T-cell (primary cell): ENCODE results near the gene SMCO4. TPM values are rescaled to one million over a fixed set of nuclear protein-coding genes. Genes with fewer than 3 reads are reported as not detected.

ENCODE experiments used
- ATAC-seq, 4 experiments: fragments of 200-7000 bp in 3 of 4; fragments of 150-1000 bp in 1 of 4; cut with Tn5 transposase; replicated peaks in 1 of 4; 1 replicate in 3 of 4; 2 replicates in 1 of 4; pipeline ENCODE4 v1.10.0; 2021; ENCODE audit warnings: moderate library complexity in 3 of 4, mild to moderate bottlenecking in 2 of 4, moderate number of reproducible peaks in 1 of 4
- CTCF ChIA-PET, 2 donors: fragments of 300-600 bp; sonication (Branson Sonifier 250); formaldehyde crosslinking; loops; one replicate each; lab custom pipeline; 2022; ENCODE audit warnings: antibody characterized with exemption in 2 of 2; lab: Charles Lee
- POLR2A ChIA-PET, 2 donors: fragments of 300-600 bp; sonication (Branson Sonifier 250); formaldehyde crosslinking; loops; one replicate each; lab custom pipeline; 2022; ENCODE audit warnings: antibody characterized with exemption in 2 of 2; lab: Charles Lee
- DNase-seq, 35 experiments: peaks; one replicate each; pipeline versions ENCODE4 v3.0.0 to v3.0.0-alpha.2; 2013 to 2023
- H3K27ac ChIP-seq: one replicate; pipeline ENCODE4 v1.5.1; 2013; ENCODE audit warnings: low read length
- H3K27me3 ChIP-seq, 2 experiments: replicated peaks in 1 of 2; 1 replicate in 1 of 2; 2 replicates in 1 of 2; pipeline versions ENCODE4 v1.6.1 to v1.7.0; 2013; ENCODE audit warnings: low read length in 1 of 2, mixed read lengths in 1 of 2; ENCODE audit not compliant: control insufficient read depth in 2 of 2, insufficient read depth in 2 of 2; ENCODE audit errors: extremely low read depth in 1 of 2
- H3K36me3 ChIP-seq, 2 donors: 1 replicate in 1 of 2; 2 replicates in 1 of 2; pipeline versions ENCODE4 v1.6.1 to v1.7.0; 2013; ENCODE audit warnings: low read length in 1 of 2; ENCODE audit not compliant: control insufficient read depth in 2 of 2, insufficient read depth in 1 of 2; ENCODE audit errors: extremely low read depth in 1 of 2
- H3K4me1 ChIP-seq, 2 experiments: 1 replicate in 1 of 2; 2 replicates in 1 of 2; pipeline versions ENCODE4 v1.6.1 to v1.7.0; 2013; ENCODE audit warnings: low read length in 2 of 2, mixed read lengths in 1 of 2; ENCODE audit not compliant: insufficient read depth in 2 of 2, control insufficient read depth in 1 of 2; ENCODE audit errors: extremely low read depth in 1 of 2
- H3K4me3 ChIP-seq, 2 donors: 1 replicate in 1 of 2; 2 replicates in 1 of 2; pipeline versions ENCODE4 v1.5.1 to v1.7.0; 2013; ENCODE audit warnings: mild to moderate bottlenecking in 2 of 2, low read length in 1 of 2, moderate library complexity in 1 of 2; ENCODE audit not compliant: control insufficient read depth in 1 of 2; ENCODE audit errors: extremely low read depth in 1 of 2
- H3K9me3 ChIP-seq: 2 replicates; pipeline ENCODE4 v1.7.0; 2013
- H3K27ac Mint-ChIP-seq, 2 donors: one replicate each; pipeline ENCODE4 v1.8.0; 2020 to 2021; ENCODE audit warnings: mild to moderate bottlenecking in 2 of 2, mixed read lengths in 2 of 2
- H3K27me3 Mint-ChIP-seq, 2 donors: one replicate each; pipeline ENCODE4 v1.8.0; 2021 to 2022; ENCODE audit warnings: mixed read lengths in 2 of 2
- H3K36me3 Mint-ChIP-seq: one replicate; pipeline ENCODE4 v1.8.0; 2021; ENCODE audit warnings: mixed read lengths
- H3K4me1 Mint-ChIP-seq, 3 donors: one replicate each; pipeline ENCODE4 v1.8.0; 2020 to 2022; ENCODE audit warnings: mixed read lengths in 3 of 3, mild to moderate bottlenecking in 1 of 3
- H3K4me3 Mint-ChIP-seq, 3 donors: one replicate each; pipeline ENCODE4 v1.8.0; 2020 to 2022; ENCODE audit warnings: mild to moderate bottlenecking in 3 of 3, mixed read lengths in 3 of 3, moderate library complexity in 3 of 3
- H3K9me3 Mint-ChIP-seq, 3 donors: one replicate each; pipeline ENCODE4 v1.8.0; 2020 to 2022; ENCODE audit warnings: mixed read lengths in 3 of 3
- WGBS: methylation state at CpG from one replicate; pipeline ENCODE4 v1.1.5; 2013; ENCODE audit warnings: missing lambda C conversion rate; ENCODE audit not compliant: insufficient coverage; 5-methylcytosine and 5-hydroxymethylcytosine counted together
- total RNA-seq, 35 experiments: library from RNA in 6 of 35; stranded (reverse) in 6 of 35; fragments of 120-200 nt in 1 of 35; gene quantifications; one replicate each; pipeline versions ENCODE4 v1.2.1 to v1.2.4 and lab custom pipeline; 2013 to 2026

The SMCO4 gene
- total RNA-seq, 5 donors from 2014 or later (not counting 1 experiment from before 2014, with no cell fraction given), result 2.2 to 6.5 (median 4.7) TPM; not detected in 1

DNA sequence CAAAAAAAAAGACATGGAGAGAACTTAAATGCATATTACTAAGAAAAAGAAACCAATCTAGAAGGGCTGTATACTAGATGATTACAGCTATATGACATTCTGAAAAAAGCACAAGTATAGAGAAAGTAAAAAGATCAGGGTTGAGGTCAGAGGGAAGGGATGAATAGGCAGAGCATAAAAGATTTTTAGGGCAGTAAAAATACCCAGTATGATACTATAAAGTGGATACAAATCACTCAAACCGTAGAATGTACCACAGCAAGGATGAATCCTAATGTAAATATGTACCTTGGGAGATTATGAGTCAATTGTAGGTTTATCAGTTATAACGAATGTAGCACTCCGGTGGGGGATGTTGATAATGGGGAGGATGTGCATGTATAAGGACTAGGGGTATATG, 29.4 kb upstream of the SMCO4 start:
- H3K27ac Mint-ChIP-seq, result no peak overlapping the region
- no peaks in the 10 kb centered on the region for H3K9me3 ChIP-seq
- H3K4me3 ChIP-seq, result no peak overlapping the region
- no peaks in the 10 kb centered on the region for H3K4me1 ChIP-seq
- H3K27me3 ChIP-seq, result peaks cover 0 to under 1% of the 10 kb centered on the region in 2 experiments
- CTCF ChIA-PET, result interaction anchor here in 1 of 2 donors (0.6 kb wide), 1 partner anchor 274 kb away, joined by 3 read pairs; no protein-coding TSS in a partner anchor
- no peak overlapping the region for H3K27ac ChIP-seq
- no peaks in the 10 kb centered on the region for H3K9me3 Mint-ChIP-seq
- H3K4me3 Mint-ChIP-seq, result no peak overlapping the region
- peaks cover 0 to 5% of the 10 kb centered on the region in 2 donors for H3K27me3 Mint-ChIP-seq
- POLR2A ChIA-PET, result no interaction called here
- DNase-seq (no peak), ATAC-seq (no peak)
- no CpG with 5 or more reads among the region's 3 CpGs for WGBS
- H3K4me1 Mint-ChIP-seq, result no peaks in the 10 kb centered on the region
- no peaks in the 10 kb centered on the region for H3K36me3 Mint-ChIP-seq
- H3K36me3 ChIP-seq, result no peaks in the 10 kb centered on the region

DNA sequence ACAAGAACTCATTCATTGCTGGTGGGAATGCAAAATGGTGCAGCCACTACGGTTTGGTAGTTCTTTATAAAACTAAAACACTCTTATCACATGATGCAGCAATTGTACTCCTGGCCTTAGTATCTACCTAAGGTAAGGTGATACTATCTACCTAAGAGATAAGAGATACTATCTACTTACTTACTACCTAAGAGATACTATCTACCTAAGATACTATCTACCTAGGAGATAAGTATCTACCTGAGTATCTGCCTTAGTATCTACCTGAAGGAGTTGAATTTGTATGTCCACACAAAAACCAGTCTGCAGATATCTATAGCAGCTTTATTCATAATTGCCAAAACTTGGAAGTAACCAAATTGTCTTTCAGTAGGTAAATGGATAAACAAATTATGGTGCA, 29.0 kb upstream of the SMCO4 start:
- ChIA-PET CTCF (interaction anchor here in 1 of 2 donors (0.6 kb wide), 1 partner anchor 274 kb away, joined by 3 read pairs; no protein-coding TSS in a partner anchor), POLR2A (no interaction called here)
- H3K36me3 ChIP-seq, result no peaks in the 10 kb centered on the region
- H3K27me3 ChIP-seq, result peaks cover 0 to 5% of the 10 kb centered on the region in 2 experiments
- no peaks in the 10 kb centered on the region for H3K9me3 ChIP-seq
- Mint-ChIP-seq H3K4me1 (no peaks in the 10 kb centered on the region), H3K36me3 (no peaks in the 10 kb centered on the region), H3K9me3 (no peaks in the 10 kb centered on the region), H3K27ac (no peak overlapping the region), H3K27me3 (peaks cover 0 to 5% of the 10 kb centered on the region in 2 donors), H3K4me3 (no peak overlapping the region)
- ATAC-seq, result no peak
- H3K4me1 ChIP-seq, result no peaks in the 10 kb centered on the region
- no CpG with 5 or more reads among the region's 1 CpG for WGBS
- H3K27ac ChIP-seq, result no peak overlapping the region
- no peak for DNase-seq
- H3K4me3 ChIP-seq, result no peak overlapping the region

DNA sequence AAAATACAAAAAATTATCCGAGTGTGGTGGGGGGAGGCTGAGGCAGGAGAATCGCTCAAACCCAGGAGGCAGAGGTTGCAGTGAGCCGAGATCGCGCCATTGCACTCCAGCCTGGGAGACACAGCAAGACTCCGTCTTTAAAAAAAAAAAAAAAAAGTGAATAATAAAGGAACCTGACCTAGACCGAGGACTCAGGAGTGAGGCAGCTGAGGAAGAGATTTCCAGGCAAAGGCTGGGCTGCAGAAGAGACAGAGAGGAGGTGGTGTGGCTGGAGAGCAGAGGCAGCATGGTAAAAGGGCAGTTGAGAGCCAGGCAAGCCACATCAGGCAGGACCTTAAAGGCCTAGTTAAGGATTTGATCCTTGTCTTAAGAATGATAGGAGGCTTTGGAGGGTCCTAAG, 28.4 kb upstream of the SMCO4 start:
- WGBS, result 90% methylated on average over 5 of the region's 7 CpGs
- no peak for DNase-seq
- ChIA-PET POLR2A (no interaction called here), CTCF (no interaction called here)
- no peak overlapping the region for H3K4me3 Mint-ChIP-seq
- no peak overlapping the region for H3K27ac Mint-ChIP-seq
- H3K36me3 Mint-ChIP-seq, result no peaks in the 10 kb centered on the region
- no peak for ATAC-seq
- peaks cover 2 to 8% of the 10 kb centered on the region in 2 donors for H3K27me3 Mint-ChIP-seq
- Histone ChIP-seq H3K4me3 (no peak overlapping the region), H3K4me1 (no peaks in the 10 kb centered on the region), H3K36me3 (no peaks in the 10 kb centered on the region), H3K9me3 (no peaks in the 10 kb centered on the region), H3K27me3 (peaks cover 0 to 6% of the 10 kb centered on the region in 2 experiments), H3K27ac (no peak overlapping the region)
- no peaks in the 10 kb centered on the region for H3K4me1 Mint-ChIP-seq
- H3K9me3 Mint-ChIP-seq, result no peaks in the 10 kb centered on the region

- POLR2A ChIA-PET, result no interaction called here
- no peaks in the 10 kb centered on the region for H3K36me3 Mint-ChIP-seq
- 84% methylated on average over 3 of the region's 5 CpGs for WGBS
These were observed 27.7 kb upstream of the SMCO4 start for GRCh38 chr11:93570759-93571413.

GRCh38 chr11:93569496-93569895, 26.3 kb upstream of the SMCO4 start:
- CTCF ChIA-PET, result no interaction called here
- H3K4me3 ChIP-seq, result no peak overlapping the region
- no peaks in the 10 kb centered on the region for H3K4me1 ChIP-seq
- H3K9me3 ChIP-seq, result no peaks in the 10 kb centered on the region
- Mint-ChIP-seq H3K9me3 (no peaks in the 10 kb centered on the region), H3K27ac (no peak overlapping the region), H3K36me3 (no peaks in the 10 kb centered on the region), H3K27me3 (peaks cover 3 to 6% of the 10 kb centered on the region in 2 donors), H3K4me1 (no peaks in the 10 kb centered on the region), H3K4me3 (no peak overlapping the region)
- POLR2A ChIA-PET, result no interaction called here
- peaks cover 0 to 6% of the 10 kb centered on the region in 2 experiments for H3K27me3 ChIP-seq
- no peak for ATAC-seq
- no peaks in the 10 kb centered on the region for H3K36me3 ChIP-seq
- DNase-seq, result no peak
- no peak overlapping the region for H3K27ac ChIP-seq

More at GRCh38 chr11:93570759-93571413, 27.7 kb upstream of the SMCO4 start:
- CTCF ChIA-PET, result interaction anchor here in 1 of 2 donors (0.6 kb wide), 1 partner anchor 943 kb away, joined by 8 read pairs; no protein-coding TSS in a partner anchor
- H3K27me3 ChIP-seq, result peaks cover 0 to 6% of the 10 kb centered on the region in 2 experiments
- Mint-ChIP-seq H3K4me3 (no peak overlapping the region), H3K27ac (no peak overlapping the region), H3K27me3 (peaks cover 2 to 7% of the 10 kb centered on the region in 2 donors), H3K4me1 (no peaks in the 10 kb centered on the region), H3K9me3 (no peaks in the 10 kb centered on the region)
- ATAC-seq (no peak), DNase-seq (no peak)
- H3K9me3 ChIP-seq, result no peaks in the 10 kb centered on the region
- H3K27ac ChIP-seq, result no peak overlapping the region
- no peaks in the 10 kb centered on the region for H3K36me3 ChIP-seq
- no peaks in the 10 kb centered on the region for H3K4me1 ChIP-seq
- H3K4me3 ChIP-seq, result no peak overlapping the region

DNA sequence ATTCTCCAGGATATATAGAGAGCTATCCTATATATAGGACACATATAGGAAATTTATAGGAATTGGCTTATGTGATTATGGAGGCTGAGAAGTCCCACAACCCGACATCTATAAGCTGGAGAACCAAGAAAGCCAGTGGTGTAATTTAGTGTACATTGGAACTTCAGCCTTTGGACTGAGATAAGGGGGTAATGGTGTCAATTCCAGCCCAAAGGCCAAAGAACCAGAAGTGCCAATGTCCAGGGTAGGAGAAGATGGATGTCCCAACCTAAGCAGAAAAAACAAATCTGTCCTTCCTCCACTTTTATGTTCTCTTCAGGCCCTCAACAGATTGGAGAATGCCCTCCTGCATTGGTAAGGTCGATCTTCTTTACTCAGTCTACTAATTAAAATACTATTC, 25.5 kb upstream of the SMCO4 start:
- Histone ChIP-seq H3K9me3 (no peaks in the 10 kb centered on the region), H3K4me1 (no peaks in the 10 kb centered on the region), H3K27me3 (peaks cover 0 to 6% of the 10 kb centered on the region in 2 experiments), H3K36me3 (no peaks in the 10 kb centered on the region), H3K27ac (no peak overlapping the region), H3K4me3 (no peak overlapping the region)
- H3K36me3 Mint-ChIP-seq, result no peaks in the 10 kb centered on the region
- H3K27ac Mint-ChIP-seq, result no peak overlapping the region
- CTCF ChIA-PET, result interaction anchor here in 1 of 2 donors (0.5 kb wide), 1 partner anchor 14 kb away, joined by 3 read pairs; no protein-coding TSS in a partner anchor
- H3K9me3 Mint-ChIP-seq, result no peaks in the 10 kb centered on the region
- no peaks in the 10 kb centered on the region for H3K4me1 Mint-ChIP-seq
- 75% methylated on average over 2 of the region's 2 CpGs for WGBS
- ATAC-seq (no peak), DNase-seq (no peak)
- POLR2A ChIA-PET, result interaction anchor here in 1 of 2 donors (0.6 kb wide), 1 partner anchor 9 kb away, joined by 3 read pairs; no protein-coding TSS in a partner anchor
- H3K4me3 Mint-ChIP-seq, result no peak overlapping the region
- peaks cover 6 to 9% of the 10 kb centered on the region in 2 donors for H3K27me3 Mint-ChIP-seq
